ENCODE measurements around the gene MRPL4. TPM values are rescaled to one million over a fixed set of nuclear protein-coding genes. Genes with fewer than 3 reads are reported as not detected.
A peak's percentile ranks its signal among the peaks of the same experiment; 100 is the strongest.

The MRPL4 gene
- total and polyA plus RNA-seq, 2 of the 13 experiments (the other 11 are each of a cell fraction or from before 2014, with no cell fraction given) = 40.6 to 42.5 TPM

- TF ChIP-seq ZNF687 (CRISPR knock-in tag; IDR thresholded peaks at IDR 0.05) = peak; percentile 39; the same call in 1 of the 2 replicates
- TF ChIP-seq ELF3 (CRISPR knock-in tag; IDR thresholded peaks at IDR 0.05) = no peak
- TF ChIP-seq HOXA9 (CRISPR knock-in tag; IDR thresholded peaks at IDR 0.05; ENCODE audit: borderline replicate concordance) = no peak
- TF ChIP-seq FOSL1 (CRISPR knock-in tag; IDR thresholded peaks at IDR 0.05; ENCODE audit: borderline replicate concordance) = no peak
- no peak for TF ChIP-seq ZNF138 (CRISPR knock-in tag; IDR thresholded peaks at IDR 0.05; ENCODE audit: low read depth)
- no peak for TF ChIP-seq SPEN (CRISPR knock-in tag; IDR thresholded peaks at IDR 0.05; ENCODE audit: low read depth)
- no peak for TF ChIP-seq MED1 (CRISPR knock-in tag; IDR thresholded peaks at IDR 0.05)
- TF ChIP-seq SUZ12 (IDR thresholded peaks at IDR 0.05; ENCODE audit: low read depth, low read length) = no peak
- TF ChIP-seq ZNF567 (CRISPR knock-in tag; IDR thresholded peaks at IDR 0.05; ENCODE audit: borderline replicate concordance) = no peak
- no peak for TF ChIP-seq FOXK1 (CRISPR knock-in tag; IDR thresholded peaks at IDR 0.05; ENCODE audit: borderline replicate concordance, low read depth)
- no peak for TF ChIP-seq JUN (CRISPR knock-in tag; IDR thresholded peaks at IDR 0.05)
- TF ChIP-seq ZNF451 (CRISPR knock-in tag; IDR thresholded peaks at IDR 0.05) = no peak
- TF ChIP-seq ASH2L (IDR thresholded peaks at IDR 0.05; ENCODE audit: insufficient read length, low read depth, low read length) = no peak
- no peak for TF ChIP-seq PRPF4 (IDR thresholded peaks at IDR 0.05; ENCODE audit: low read depth, low read length, poor library complexity, severe bottlenecking)
- TF ChIP-seq PTBP1 (IDR thresholded peaks at IDR 0.05; ENCODE audit: low read depth, low read length, poor library complexity, severe bottlenecking) = peak; percentile 22
- no peak for TF ChIP-seq MAF1 (CRISPR knock-in tag; IDR thresholded peaks at IDR 0.05; ENCODE audit: borderline replicate concordance)
- TF ChIP-seq TCF12 (IDR thresholded peaks at IDR 0.05) = no peak
- TF ChIP-seq TCF12 (CRISPR knock-in tag; IDR thresholded peaks at IDR 0.05) = no peak
- TF ChIP-seq AGO2 (optimal IDR thresholded peaks at IDR 0.05; ENCODE audit: low read depth, low read length) = peak; percentile 75
- no peak for TF ChIP-seq ONECUT2 (CRISPR knock-in tag; IDR thresholded peaks at IDR 0.05)
- TF ChIP-seq MTERF4 (CRISPR knock-in tag; IDR thresholded peaks at IDR 0.05) = no peak
- TF ChIP-seq ZNF512B (CRISPR knock-in tag; IDR thresholded peaks at IDR 0.05; ENCODE audit: borderline replicate concordance) = no peak
- no peak for TF ChIP-seq ZNF547 (CRISPR knock-in tag; IDR thresholded peaks at IDR 0.05)
Measured at GRCh38 chr19:10259162-10259905, 7.3 kb downstream of the MRPL4 start (continued).

All from HepG2 (cell line).